Measurements from ENCODE around the gene PTPN3.

Gene PTPN3

DNA sequence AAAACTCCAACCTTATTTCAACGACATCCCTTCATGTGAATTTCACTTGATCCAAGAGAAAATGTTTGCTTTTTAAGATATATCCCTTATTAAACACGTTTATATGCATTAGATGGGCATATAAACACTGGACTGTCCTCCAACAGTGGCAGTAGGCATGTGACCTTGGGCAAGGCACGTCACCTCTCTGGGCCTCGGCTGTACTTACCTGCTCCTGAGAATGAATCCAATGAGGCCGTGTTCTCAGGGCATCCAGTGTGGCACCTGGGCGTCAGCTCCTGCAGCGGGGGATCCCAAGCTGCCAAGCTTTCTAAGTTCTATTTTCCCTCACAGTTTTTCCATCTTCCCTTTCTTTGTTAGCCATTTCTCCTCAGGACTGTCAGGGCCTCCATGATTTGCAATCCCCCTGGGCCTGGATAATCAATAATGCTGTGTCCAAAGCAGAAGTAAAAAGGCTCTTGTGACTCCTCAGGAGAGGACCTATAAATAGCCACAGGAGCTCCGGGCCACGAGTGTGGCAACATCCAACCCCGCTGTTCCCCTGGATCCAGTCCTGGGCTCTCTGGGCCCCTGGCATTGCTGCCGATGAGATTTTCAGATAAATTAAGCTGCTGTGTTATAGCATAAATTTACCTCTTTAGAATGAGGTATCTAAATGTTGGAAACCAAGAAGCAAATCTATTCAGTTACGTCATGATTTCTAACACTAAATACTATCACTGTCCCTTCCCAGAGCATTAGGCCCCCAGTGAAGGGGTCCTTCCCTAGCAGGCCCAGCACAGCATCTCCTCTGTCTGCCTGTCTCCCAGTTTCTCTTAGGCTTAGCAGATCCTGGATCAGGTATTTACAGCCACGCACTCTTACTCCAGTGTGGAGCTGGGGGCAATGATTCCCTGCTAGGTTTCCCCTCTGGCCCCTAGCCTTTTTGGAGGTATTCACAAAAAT, 76.8 kb downstream of the PTPN3 start:
- no peak overlapping the region for H3K4me3 ChIP-seq (replicated peaks in 1 of 2; ENCODE audit: low read depth in 2 of 2, low read length in 2 of 2)
- no peak for DNase-seq (ENCODE audit: low read depth in 2 of 2)
- TF ChIP-seq, protein P1, sequence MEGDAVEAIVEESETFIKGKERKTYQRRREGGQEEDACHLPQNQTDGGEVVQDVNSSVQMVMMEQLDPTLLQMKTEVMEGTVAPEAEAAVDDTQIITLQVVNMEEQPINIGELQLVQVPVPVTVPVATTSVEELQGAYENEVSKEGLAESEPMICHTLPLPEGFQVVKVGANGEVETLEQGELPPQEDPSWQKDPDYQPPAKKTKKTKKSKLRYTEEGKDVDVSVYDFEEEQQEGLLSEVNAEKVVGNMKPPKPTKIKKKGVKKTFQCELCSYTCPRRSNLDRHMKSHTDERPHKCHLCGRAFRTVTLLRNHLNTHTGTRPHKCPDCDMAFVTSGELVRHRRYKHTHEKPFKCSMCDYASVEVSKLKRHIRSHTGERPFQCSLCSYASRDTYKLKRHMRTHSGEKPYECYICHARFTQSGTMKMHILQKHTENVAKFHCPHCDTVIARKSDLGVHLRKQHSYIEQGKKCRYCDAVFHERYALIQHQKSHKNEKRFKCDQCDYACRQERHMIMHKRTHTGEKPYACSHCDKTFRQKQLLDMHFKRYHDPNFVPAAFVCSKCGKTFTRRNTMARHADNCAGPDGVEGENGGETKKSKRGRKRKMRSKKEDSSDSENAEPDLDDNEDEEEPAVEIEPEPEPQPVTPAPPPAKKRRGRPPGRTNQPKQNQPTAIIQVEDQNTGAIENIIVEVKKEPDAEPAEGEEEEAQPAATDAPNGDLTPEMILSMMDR (IDR thresholded peaks at IDR 0.05; ENCODE audit: low read depth, low read length): no peak

- no peak overlapping the region for H3K4me3 ChIP-seq (replicated peaks in 1 of 2; ENCODE audit: low read depth in 2 of 2, low read length in 2 of 2)
- TF ChIP-seq, protein P1 (IDR thresholded peaks at IDR 0.05; ENCODE audit: low read depth, low read length): no peak
- no peak for DNase-seq (ENCODE audit: low read depth in 2 of 2)
These were observed 78.6 kb downstream of the PTPN3 start for GRCh38 chr9:109419531-109419930.

GRCh38 chr9:109418827-109419226, 79.3 kb downstream of the PTPN3 start:
- H3K4me3 ChIP-seq (replicated peaks in 1 of 2; ENCODE audit: low read depth in 2 of 2, low read length in 2 of 2): no peak overlapping the region
- DNase-seq (ENCODE audit: low read depth in 2 of 2): no peak
- TF ChIP-seq, protein P1 (IDR thresholded peaks at IDR 0.05; ENCODE audit: low read depth, low read length): no peak

DNA sequence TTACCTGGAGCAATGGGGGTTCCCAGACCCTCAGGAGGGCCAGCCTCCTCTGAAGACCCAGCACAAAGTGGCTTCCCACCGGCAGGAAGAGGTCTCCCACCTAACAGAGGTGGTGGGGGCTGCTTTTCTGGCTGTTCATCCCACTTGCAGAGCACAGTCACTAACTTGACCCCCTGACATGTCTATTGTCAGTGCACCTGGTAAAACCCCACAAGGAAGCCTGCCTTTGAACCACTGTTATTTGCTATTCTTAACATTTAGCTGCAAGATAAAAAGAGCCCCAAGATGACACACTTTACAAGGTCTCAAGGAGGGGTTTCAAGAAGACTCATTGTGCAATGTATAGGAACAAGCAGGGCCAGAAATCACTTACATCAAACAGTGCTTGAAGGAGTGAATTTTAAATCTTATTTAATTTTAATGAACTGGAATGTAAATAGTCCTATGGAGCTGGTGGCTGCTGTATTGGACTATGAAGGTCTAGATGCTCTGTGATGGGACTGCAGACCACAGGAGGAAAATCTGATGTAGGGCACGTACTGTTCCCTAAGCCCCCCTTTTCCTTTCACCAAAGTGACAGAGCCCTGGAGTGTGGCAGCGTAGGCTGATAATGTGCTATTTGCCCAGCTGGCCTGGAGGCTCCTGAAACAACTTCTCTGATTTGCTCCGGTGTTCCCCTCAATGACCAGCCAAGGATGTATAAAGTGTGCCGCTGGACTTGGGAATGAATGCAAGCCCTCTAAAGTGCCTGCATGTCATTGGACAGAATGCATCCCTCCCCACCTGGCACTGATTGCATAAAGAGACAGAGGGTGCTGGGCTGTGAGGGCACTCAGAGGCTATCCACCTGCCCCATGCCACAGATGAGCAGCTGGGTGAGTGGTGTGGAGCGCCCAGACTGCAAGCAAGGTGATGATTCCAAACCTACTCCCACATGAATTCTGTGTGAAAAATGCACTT, 80.2 kb downstream of the PTPN3 start:
- H3K4me3 ChIP-seq (replicated peaks in 1 of 2; ENCODE audit: low read depth in 2 of 2, low read length in 2 of 2): no peak overlapping the region
- TF ChIP-seq, protein P1 (IDR thresholded peaks at IDR 0.05; ENCODE audit: low read depth, low read length): no peak
- no peak for DNase-seq (ENCODE audit: low read depth in 2 of 2)

DNA sequence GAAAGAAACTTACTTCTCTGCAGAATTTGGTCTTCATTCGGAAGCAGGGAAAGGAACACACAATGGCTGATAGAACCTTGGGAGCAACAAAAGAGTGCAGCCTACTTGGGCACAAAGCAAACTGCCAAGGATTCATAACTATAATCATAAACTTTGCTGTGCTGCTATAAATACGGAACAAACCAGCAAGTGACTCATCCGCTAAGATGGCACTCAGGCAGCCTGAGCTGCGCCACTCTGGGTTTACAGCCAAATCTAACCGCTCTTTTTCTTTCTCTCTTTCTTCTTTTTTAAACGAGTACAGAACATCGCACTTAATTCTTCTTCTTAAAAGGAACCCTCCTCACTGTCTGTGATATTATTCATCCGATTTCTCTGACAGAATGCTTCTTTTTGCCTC, 81.1 kb downstream of the PTPN3 start:
- DNase-seq (ENCODE audit: low read depth in 2 of 2): no peak
- H3K4me3 ChIP-seq (replicated peaks in 1 of 2; ENCODE audit: low read depth in 2 of 2, low read length in 2 of 2): no peak overlapping the region
- TF ChIP-seq, protein P1 (IDR thresholded peaks at IDR 0.05; ENCODE audit: low read depth, low read length): no peak

- DNase-seq (ENCODE audit: low read depth in 2 of 2): no peak
- H3K4me3 ChIP-seq (replicated peaks in 1 of 2; ENCODE audit: low read depth in 2 of 2, low read length in 2 of 2): no peak overlapping the region
- TF ChIP-seq, protein P1 (IDR thresholded peaks at IDR 0.05; ENCODE audit: low read depth, low read length): no peak
These were observed 81.9 kb downstream of the PTPN3 start for GRCh38 chr9:109416135-109416706.

Measured in cardiac fibroblast (primary cell).